GM19452 (cell line): ENCODE data around the gene ZNF236.

Experiments used
- ATAC-seq: cut with Tn5 transposase; IDR thresholded peaks from one replicate; pipeline ENCODE4 v1.9.1; 2021; ENCODE audit not compliant: unreplicated experiment

Gene ZNF236

GRCh38 chr18:76905821-76906220 is 83.5 kb downstream of the ZNF236 start:
- no peak for ATAC-seq

- no peak for ATAC-seq
These were observed 85.9 kb downstream of the ZNF236 start for GRCh38 chr18:76908277-76908676.

- no peak for ATAC-seq
These were observed 87.1 kb downstream of the ZNF236 start for GRCh38 chr18:76909439-76909838.

- no peak for ATAC-seq
These were observed 89.1 kb downstream of the ZNF236 start for GRCh38 chr18:76911440-76911839.

- ATAC-seq: no peak
These were observed 91.2 kb downstream of the ZNF236 start for GRCh38 chr18:76913583-76913982.

- ATAC-seq: no peak
These were observed 92.0 kb downstream of the ZNF236 start for GRCh38 chr18:76914314-76914713.

GRCh38 chr18:76914796-76915195 is 92.4 kb downstream of the ZNF236 start:
- no peak for ATAC-seq

- no peak for ATAC-seq
These were observed 93.1 kb downstream of the ZNF236 start for GRCh38 chr18:76915456-76915855.

GRCh38 chr18:76920974-76921373 is 98.6 kb downstream of the ZNF236 start:
- no peak for ATAC-seq

- ATAC-seq: peak; percentile 99
These were observed 99.8 kb downstream of the ZNF236 start for GRCh38 chr18:76922107-76922506.

GRCh38 chr18:76923485-76924085 is 101.2 kb downstream of the ZNF236 start:
- no peak for ATAC-seq

- ATAC-seq: no peak
These were observed 103.1 kb downstream of the ZNF236 start for GRCh38 chr18:76925501-76925900.

- ATAC-seq: no peak
These were observed 104.9 kb downstream of the ZNF236 start for GRCh38 chr18:76927223-76927725.

GRCh38 chr18:76928179-76928868 is 106.0 kb downstream of the ZNF236 start:
- ATAC-seq: peak; percentile 58

GRCh38 chr18:76931171-76931570 is 108.8 kb downstream of the ZNF236 start:
- no peak for ATAC-seq

- ATAC-seq: no peak
These were observed 109.9 kb downstream of the ZNF236 start for GRCh38 chr18:76932026-76932819.

GRCh38 chr18:76935722-76936337 is 113.5 kb downstream of the ZNF236 start:
- no peak for ATAC-seq

GRCh38 chr18:76936877-76937276 is 114.5 kb downstream of the ZNF236 start:
- ATAC-seq: no peak

GRCh38 chr18:76937597-76937996 is 115.2 kb downstream of the ZNF236 start:
- no peak for ATAC-seq

- no peak for ATAC-seq
These were observed 116.3 kb downstream of the ZNF236 start for GRCh38 chr18:76938619-76939018.

GRCh38 chr18:76941284-76941683 is 118.9 kb downstream of the ZNF236 start:
- no peak for ATAC-seq
